Measurements from ENCODE around the gene RASA2.

Gene RASA2

DNA sequence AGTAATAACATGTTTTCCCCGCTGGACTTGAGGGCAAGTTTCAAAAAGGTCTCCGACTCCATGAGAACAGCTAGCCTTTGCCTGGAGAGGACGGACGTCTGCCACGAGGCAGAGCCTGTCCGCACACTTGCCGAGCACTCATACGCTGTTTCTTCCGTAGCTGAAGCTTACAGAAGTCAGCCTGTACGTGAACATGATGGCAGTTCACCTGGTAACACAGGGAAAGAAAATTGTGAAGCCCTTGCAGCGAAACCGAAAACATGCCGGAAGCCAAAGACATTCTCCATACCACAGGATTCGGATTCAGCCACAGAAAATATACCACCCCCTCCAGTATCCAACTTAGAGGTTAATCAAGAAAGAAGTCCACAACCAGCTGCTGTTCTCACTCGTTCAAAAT, 43.9 kb upstream of the RASA2 start:
- DNase-seq (ENCODE audit: low spot score): no peak
- in situ Hi-C loops (cut with MboI; ENCODE audit: low pct_unique_long_range_greater_than_20kb, low sequenced_read_pairs, unreplicated experiment): no loop called here
- TF ChIP-seq, protein P1, sequence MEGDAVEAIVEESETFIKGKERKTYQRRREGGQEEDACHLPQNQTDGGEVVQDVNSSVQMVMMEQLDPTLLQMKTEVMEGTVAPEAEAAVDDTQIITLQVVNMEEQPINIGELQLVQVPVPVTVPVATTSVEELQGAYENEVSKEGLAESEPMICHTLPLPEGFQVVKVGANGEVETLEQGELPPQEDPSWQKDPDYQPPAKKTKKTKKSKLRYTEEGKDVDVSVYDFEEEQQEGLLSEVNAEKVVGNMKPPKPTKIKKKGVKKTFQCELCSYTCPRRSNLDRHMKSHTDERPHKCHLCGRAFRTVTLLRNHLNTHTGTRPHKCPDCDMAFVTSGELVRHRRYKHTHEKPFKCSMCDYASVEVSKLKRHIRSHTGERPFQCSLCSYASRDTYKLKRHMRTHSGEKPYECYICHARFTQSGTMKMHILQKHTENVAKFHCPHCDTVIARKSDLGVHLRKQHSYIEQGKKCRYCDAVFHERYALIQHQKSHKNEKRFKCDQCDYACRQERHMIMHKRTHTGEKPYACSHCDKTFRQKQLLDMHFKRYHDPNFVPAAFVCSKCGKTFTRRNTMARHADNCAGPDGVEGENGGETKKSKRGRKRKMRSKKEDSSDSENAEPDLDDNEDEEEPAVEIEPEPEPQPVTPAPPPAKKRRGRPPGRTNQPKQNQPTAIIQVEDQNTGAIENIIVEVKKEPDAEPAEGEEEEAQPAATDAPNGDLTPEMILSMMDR (IDR thresholded peaks at IDR 0.05; ENCODE audit: extremely low read depth, insufficient read depth, missing control alignments): no peak

DNA sequence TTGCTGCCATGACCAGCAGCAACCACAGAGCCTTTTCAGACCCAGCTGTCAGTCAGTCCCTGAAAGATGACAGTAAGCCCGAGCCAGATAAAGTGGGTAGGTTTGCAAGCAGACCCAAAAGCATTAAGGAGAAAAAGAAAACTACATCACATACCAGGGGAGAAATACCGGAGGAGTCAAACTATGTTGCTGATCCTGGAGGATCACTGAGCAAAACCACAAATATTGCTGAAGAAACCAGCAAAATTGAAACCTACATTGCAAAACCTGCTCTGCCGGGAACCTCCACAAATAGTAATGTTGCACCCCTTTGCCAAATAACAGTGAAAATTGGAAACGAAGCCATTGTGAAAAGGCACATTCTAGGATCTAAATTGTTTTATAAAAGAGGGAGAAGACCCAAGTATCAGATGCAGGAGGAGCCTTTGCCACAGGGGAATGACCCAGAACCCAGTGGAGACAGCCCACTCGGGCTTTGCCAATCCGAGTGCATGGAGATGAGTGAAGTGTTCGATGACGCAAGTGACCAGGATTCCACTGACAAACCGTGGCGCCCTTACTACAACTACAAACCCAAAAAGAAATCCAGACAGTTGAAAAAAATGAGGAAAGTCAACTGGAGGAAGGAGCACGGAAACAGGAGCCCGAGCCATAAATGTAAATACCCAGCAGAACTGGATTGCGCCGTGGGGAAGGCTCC, 42.1 kb upstream of the RASA2 start:
- DNase-seq (ENCODE audit: low spot score): no peak
- in situ Hi-C loops (cut with MboI; ENCODE audit: low pct_unique_long_range_greater_than_20kb, low sequenced_read_pairs, unreplicated experiment): no loop called here
- TF ChIP-seq, protein P1 (IDR thresholded peaks at IDR 0.05; ENCODE audit: extremely low read depth, insufficient read depth, missing control alignments): no peak

DNA sequence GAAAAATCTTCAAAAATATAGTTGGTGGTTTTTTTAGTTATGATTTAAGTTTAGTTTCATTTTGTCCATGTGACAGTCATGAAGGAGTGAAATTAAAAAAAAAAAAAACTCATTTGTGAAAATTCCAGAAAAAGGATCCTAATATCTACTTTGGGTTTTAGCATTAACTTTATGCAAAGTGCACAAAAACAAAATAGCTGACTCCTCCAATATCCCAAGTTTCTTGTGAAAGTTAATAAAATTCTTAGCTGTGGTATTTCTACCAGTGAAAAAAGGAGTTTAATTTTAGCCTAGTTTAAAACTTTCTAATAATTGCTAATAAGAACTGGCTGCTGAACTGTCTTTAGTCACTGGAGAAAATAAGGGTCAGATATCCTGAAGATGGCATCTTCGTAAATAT, 40.8 kb upstream of the RASA2 start:
- in situ Hi-C loops (cut with MboI; ENCODE audit: low pct_unique_long_range_greater_than_20kb, low sequenced_read_pairs, unreplicated experiment): no loop called here
- TF ChIP-seq, protein P1 (IDR thresholded peaks at IDR 0.05; ENCODE audit: extremely low read depth, insufficient read depth, missing control alignments): no peak
- DNase-seq (ENCODE audit: low spot score): no peak

DNA sequence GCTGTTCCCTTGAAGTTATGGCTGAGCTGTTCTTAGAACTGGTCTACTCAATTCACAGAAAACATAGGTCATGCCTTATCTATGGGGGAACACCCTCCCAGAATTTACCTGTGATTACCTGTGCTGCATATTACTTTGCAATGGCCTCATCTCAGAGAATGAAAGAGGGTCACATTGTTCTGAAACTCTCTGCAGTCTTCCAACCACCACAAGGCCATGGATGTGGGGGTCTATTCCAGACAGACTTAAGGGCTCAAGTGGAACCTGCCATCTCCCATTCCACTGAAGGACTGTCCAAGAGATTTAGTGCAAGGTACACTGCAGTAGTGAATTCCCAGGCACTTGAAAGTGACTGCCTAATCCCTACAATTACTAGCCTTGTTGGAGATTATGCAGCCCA, 40.1 kb upstream of the RASA2 start:
- TF ChIP-seq, protein P1 (IDR thresholded peaks at IDR 0.05; ENCODE audit: extremely low read depth, insufficient read depth, missing control alignments): no peak
- in situ Hi-C loops (cut with MboI; ENCODE audit: low pct_unique_long_range_greater_than_20kb, low sequenced_read_pairs, unreplicated experiment): no loop called here
- DNase-seq (ENCODE audit: low spot score): no peak

DNA sequence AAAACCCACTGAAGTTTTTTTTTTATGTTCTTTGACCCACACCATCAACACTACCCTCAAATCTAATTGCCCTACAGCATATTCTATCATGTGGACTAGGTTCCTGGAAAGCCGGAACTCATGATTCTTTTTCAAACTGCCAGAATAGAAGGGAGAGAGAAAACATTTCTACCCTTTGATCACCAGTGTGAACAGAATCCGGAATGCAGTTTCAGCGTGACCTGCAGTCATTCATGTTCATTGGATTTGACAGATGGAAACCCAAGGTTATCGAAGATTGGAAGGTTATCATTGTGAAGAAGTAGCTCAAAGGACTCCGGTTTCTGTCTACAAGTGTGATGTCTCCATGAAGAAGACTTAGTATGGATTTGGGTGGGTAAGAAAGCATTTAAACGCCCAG, 39.4 kb upstream of the RASA2 start:
- no peak for DNase-seq (ENCODE audit: low spot score)
- in situ Hi-C loops (cut with MboI; ENCODE audit: low pct_unique_long_range_greater_than_20kb, low sequenced_read_pairs, unreplicated experiment): no loop called here
- TF ChIP-seq, protein P1 (IDR thresholded peaks at IDR 0.05; ENCODE audit: extremely low read depth, insufficient read depth, missing control alignments): no peak

DNA sequence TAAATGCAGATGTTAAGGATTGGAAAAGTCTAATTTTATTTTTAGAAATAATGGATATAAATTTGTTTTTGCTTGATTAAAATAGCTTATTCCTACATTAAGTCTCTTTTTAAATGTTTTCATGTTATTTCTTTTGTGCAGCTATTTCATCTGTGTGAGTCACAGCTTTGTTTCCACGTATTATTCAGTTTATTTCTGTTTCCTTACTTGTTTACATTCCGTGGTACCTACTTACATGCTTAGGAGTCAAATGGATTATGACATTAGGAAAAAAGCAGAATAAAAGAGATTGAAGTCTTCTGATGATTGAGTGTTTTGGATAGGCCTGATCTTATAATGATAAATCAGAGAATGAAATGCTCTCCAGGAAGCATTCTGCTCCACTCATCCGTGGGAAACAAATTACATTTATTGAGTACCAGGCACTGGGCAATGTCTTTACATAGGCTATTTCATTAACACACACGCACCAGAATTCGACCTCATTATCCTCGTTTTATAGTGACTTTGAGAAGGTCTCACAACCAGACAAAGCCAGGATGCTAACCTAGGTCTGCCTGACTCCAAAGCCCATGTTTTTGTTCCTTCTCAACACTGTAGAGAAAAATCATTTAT, 38.1 kb upstream of the RASA2 start:
- TF ChIP-seq, protein P1 (IDR thresholded peaks at IDR 0.05; ENCODE audit: extremely low read depth, insufficient read depth, missing control alignments): no peak
- in situ Hi-C loops (cut with MboI; ENCODE audit: low pct_unique_long_range_greater_than_20kb, low sequenced_read_pairs, unreplicated experiment): no loop called here
- DNase-seq (ENCODE audit: low spot score): no peak

Measured in GM13977 (cell line).